ENCODE results near the gene MEMO1. TPM values are rescaled to one million over a fixed set of nuclear protein-coding genes. Genes with fewer than 3 reads are reported as not detected.
"Not testable (repeated sequence)": the region's sequence is repeated elsewhere in the genome, so short reads cannot be mapped to it uniquely, and the experiment has no call there.

Gene MEMO1
- total RNA-seq (26.0 and 58.8 TPM in 2 replicates), polyA plus RNA-seq (35.1 and 43.9 TPM in 2 replicates)

DNA sequence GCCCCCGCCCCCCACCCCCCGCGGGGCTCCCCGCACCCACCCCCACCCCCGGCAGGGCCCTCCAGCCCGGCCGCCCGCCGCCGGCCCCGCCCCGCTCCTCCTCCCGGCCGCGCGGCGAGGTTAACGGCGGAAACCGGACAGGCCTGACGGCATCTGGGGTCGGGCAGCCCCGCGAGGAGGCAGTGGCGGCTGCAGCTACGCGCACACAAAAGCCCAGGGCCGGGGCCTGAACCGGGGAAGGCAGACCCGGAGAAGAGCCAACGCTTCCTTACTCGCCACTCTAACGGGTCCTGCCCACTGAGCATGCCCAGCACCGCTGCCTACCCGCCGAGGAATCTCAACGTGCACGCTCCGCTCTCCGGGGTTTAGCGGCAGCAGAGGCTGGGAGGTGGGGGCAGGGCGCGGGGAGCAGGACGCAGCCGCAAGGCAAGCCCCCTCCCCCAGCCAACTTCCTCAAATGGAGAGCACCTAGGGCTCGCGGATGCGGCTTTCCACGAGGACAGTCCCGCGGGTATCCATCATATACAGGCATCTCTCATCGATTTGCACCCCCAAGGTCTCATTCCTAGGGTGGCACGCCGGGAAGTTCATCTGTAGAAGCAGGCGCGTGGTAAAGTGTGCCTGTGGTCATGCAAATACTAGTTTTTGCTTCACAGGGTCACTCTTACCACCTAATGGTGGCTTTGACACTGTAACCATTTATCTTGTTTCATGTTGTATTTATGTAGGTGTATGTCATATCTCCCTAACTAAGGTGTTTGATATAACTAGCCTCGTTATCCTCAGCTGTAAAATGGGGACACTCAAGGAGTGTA, at the start of gene MEMO1:
Gene MEMO1, minus strand, starts transcription at position 339 of the 815 bp plus-strand sequence. CDS start 761 bp downstream, outside the sequence.
- peaks cover 35% of the 10 kb centered on the region for H4K20me1 ChIP-seq (ENCODE audit: insufficient read depth, poor library complexity, severe bottlenecking)
- H3K27ac ChIP-seq: peak within 1 kb of the TSS; percentile 98
- peak within 1 kb of the TSS; percentile 86 for H3K4me2 ChIP-seq
- DNase-seq (ENCODE audit: low spot score): peak; percentile 96
- H3K4me3 ChIP-seq: peak within 1 kb of the TSS; percentile 97
- H3K79me2 ChIP-seq: peaks cover 38% of the 10 kb centered on the region
- H3K9me3 ChIP-seq (ENCODE audit: low read depth): no peaks in the 10 kb centered on the region
- H3K36me3 ChIP-seq (replicated peaks; ENCODE audit: insufficient read depth, low read depth): no peaks in the 10 kb centered on the region
- WGBS (ENCODE audit: low lambda C conversion rate, missing lambda C conversion rate): 2% methylated on average over 41 of the region's 57 CpGs
- H3K4me1 ChIP-seq (ENCODE audit: insufficient read depth): peaks cover 20% of the 10 kb centered on the region
- no peaks in the 10 kb centered on the region for H3K27me3 ChIP-seq
- no peaks in the 10 kb centered on the region for H3K9me2 ChIP-seq (replicated peaks; ENCODE audit: insufficient read depth)
- peak within 1 kb of the TSS; percentile 91 for H2AFZ ChIP-seq
- no peak for TF ChIP-seq CTCF (IDR thresholded peaks at IDR 0.05; ENCODE audit: poor library complexity)
- no peak for TF ChIP-seq EZH2 (IDR thresholded peaks at IDR 0.05; ENCODE audit: borderline replicate concordance)
- TF ChIP-seq EZH2phosphoT487 (IDR thresholded peaks at IDR 0.05; ENCODE audit: low read depth, severe bottlenecking, unreplicated experiment): no peak

DNA sequence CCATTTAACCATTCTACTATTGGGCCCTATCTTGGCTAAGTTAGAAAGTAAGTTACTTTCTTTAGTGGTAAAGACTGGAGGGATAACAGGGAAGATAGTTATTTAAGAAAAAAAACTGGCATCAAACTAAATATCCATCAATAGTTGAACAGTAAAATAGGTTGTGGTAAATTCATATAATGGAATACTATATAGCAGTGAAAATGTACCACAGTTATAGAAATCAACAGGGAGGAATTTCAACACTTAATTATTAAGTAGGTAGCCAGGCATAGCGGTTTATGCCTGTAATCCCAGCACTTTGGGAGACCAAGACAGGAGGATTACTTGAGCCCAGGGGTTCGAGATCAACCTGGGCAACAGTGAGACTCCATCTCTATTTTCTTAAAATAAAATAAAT, 49.5 kb upstream of the MEMO1 start:
- Histone ChIP-seq H3K4me3 (no peak overlapping the region), H3K9me3 (ENCODE audit: low read depth) (no peaks in the 10 kb centered on the region), H2AFZ (no peak overlapping the region), H3K9me2 (replicated peaks; ENCODE audit: insufficient read depth) (no peaks in the 10 kb centered on the region), H3K4me1 (ENCODE audit: insufficient read depth) (no peaks in the 10 kb centered on the region), H3K36me3 (replicated peaks; ENCODE audit: insufficient read depth, low read depth) (no peaks in the 10 kb centered on the region), H3K27me3 (no peaks in the 10 kb centered on the region), H3K79me2 (peaks cover 10% of the 10 kb centered on the region), H3K27ac (no peak overlapping the region), H4K20me1 (ENCODE audit: insufficient read depth, poor library complexity, severe bottlenecking) (peaks cover 3% of the 10 kb centered on the region), H3K4me2 (no peak overlapping the region)
- TF ChIP-seq EZH2phosphoT487 (IDR thresholded peaks at IDR 0.05; ENCODE audit: low read depth, severe bottlenecking, unreplicated experiment): no peak
- no peak for TF ChIP-seq EZH2 (IDR thresholded peaks at IDR 0.05; ENCODE audit: borderline replicate concordance)
- TF ChIP-seq CTCF (IDR thresholded peaks at IDR 0.05; ENCODE audit: poor library complexity): no peak
- WGBS (ENCODE audit: low lambda C conversion rate, missing lambda C conversion rate): 94% methylated on average over 2 of the region's 2 CpGs
- DNase-seq (ENCODE audit: low spot score): no peak

DNA sequence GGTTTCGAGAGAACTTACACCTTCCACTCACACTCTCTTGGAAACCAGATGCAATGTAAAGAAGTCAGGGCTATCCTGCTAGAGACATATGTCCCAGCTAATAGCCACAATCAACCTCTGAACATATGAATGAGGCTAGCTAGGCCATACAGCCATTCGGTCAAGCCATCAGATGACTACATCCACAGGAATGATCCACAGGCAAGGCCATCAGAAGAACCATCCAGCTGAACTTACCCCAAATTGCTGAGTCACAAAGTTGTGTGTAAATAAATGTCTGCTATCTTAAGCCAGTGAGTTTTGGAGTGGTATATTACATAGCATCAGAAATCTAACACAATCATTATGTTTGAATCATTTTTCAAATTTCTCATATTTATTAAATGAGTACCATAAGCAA, 47.3 kb upstream of the MEMO1 start:
- Histone ChIP-seq H4K20me1 (ENCODE audit: insufficient read depth, poor library complexity, severe bottlenecking) (no peaks in the 10 kb centered on the region), H3K36me3 (replicated peaks; ENCODE audit: insufficient read depth, low read depth) (no peaks in the 10 kb centered on the region), H2AFZ (no peak overlapping the region), H3K4me3 (no peak overlapping the region), H3K27me3 (no peaks in the 10 kb centered on the region), H3K4me1 (ENCODE audit: insufficient read depth) (no peaks in the 10 kb centered on the region), H3K27ac (no peak overlapping the region), H3K9me2 (replicated peaks; ENCODE audit: insufficient read depth) (no peaks in the 10 kb centered on the region), H3K79me2 (no peaks in the 10 kb centered on the region), H3K4me2 (no peak overlapping the region), H3K9me3 (ENCODE audit: low read depth) (no peaks in the 10 kb centered on the region)
- WGBS (ENCODE audit: low lambda C conversion rate, missing lambda C conversion rate): 93% methylated on average over 2 of the region's 2 CpGs
- DNase-seq (ENCODE audit: low spot score): no peak
- TF ChIP-seq CTCF (IDR thresholded peaks at IDR 0.05; ENCODE audit: poor library complexity) (no peak), EZH2phosphoT487 (IDR thresholded peaks at IDR 0.05; ENCODE audit: low read depth, severe bottlenecking, unreplicated experiment) (no peak), EZH2 (IDR thresholded peaks at IDR 0.05; ENCODE audit: borderline replicate concordance) (no peak)

DNA sequence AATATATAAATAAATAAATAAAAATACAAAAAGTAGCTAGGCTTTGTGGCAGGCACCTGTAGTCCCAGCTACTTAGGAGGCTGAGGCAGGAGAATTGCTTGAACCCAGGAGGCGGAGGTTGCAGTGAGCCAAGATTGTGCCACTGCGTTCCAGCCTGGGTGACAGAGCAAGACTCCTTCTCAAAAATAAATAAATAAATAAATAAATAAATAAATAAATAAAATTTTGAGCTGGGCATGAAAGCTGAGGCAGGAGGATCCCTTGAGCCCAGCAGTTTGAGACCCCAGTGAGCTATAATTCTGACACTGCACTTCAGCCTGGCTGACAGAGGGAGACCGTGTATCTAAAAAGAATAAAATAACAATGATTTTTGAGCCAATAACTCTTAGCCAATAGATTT, 43.8 kb upstream of the MEMO1 start:
- H3K79me2 ChIP-seq; H3K9me2 ChIP-seq (replicated peaks; ENCODE audit: insufficient read depth); H3K9me3 ChIP-seq (ENCODE audit: low read depth); H3K4me1 ChIP-seq (ENCODE audit: insufficient read depth); H2AFZ ChIP-seq; H4K20me1 ChIP-seq (ENCODE audit: insufficient read depth, poor library complexity, severe bottlenecking); H3K4me2 ChIP-seq; DNase-seq (ENCODE audit: low spot score); H3K4me3 ChIP-seq; H3K36me3 ChIP-seq (replicated peaks; ENCODE audit: insufficient read depth, low read depth); H3K27ac ChIP-seq; H3K27me3 ChIP-seq: not testable (repeated sequence)
- WGBS (ENCODE audit: low lambda C conversion rate, missing lambda C conversion rate): 87% methylated on average over 3 of the region's 3 CpGs

Measured in hepatocyte (in vitro differentiated cells).